Common myeloid progenitor, CD34-positive (primary cell): ENCODE measurements around the gene CRNKL1.
A peak's percentile ranks its signal among the peaks of the same experiment; 100 is the strongest.

Experiments
- CTCF ChIA-PET: fragments of 350-600 bp; sonication (Branson Sonifier 250); formaldehyde crosslinking; loops from one replicate; lab custom pipeline; 2021; ENCODE audit warnings: antibody characterized with exemption; lab: Charles Lee
- POLR2A ChIA-PET: fragments of 350-600 bp; sonication (Branson Sonifier 250); formaldehyde crosslinking; loops from one replicate; lab custom pipeline; 2021; ENCODE audit warnings: antibody characterized with exemption; lab: Charles Lee
- DNase-seq, 3 donors: peaks; one replicate each; pipeline versions ENCODE4 v3.0.0 to v3.0.0-alpha.2; 2013
- H3K27ac ChIP-seq, 2 experiments: 1 replicate in 1 of 2; 2 replicates in 1 of 2; pipeline ENCODE4 v1.7.0; 2013; ENCODE audit warnings: inconsistent platforms in 2 of 2, low read length in 2 of 2, mild to moderate bottlenecking in 2 of 2, low read depth in 1 of 2, moderate library complexity in 1 of 2; ENCODE audit not compliant: severe bottlenecking in 2 of 2, insufficient read depth in 1 of 2, poor library complexity in 1 of 2
- H3K27me3 ChIP-seq, 5 experiments: replicated peaks in 2 of 5; 1 replicate in 3 of 5; 2 replicates in 2 of 5; pipeline versions ENCODE4 v1.6.1 to v1.7.0; 2013; ENCODE audit warnings: low read length in 4 of 5, mild to moderate bottlenecking in 2 of 5, moderate library complexity in 2 of 5, inconsistent platforms in 1 of 5; ENCODE audit not compliant: insufficient read depth in 5 of 5, control insufficient read depth in 4 of 5
- H3K36me3 ChIP-seq, 4 experiments: 1 replicate in 2 of 4; 2 replicates in 2 of 4; pipeline versions ENCODE4 v1.6.1 to v1.7.0; 2013; ENCODE audit warnings: low read length in 3 of 4, control low read depth in 1 of 4, mild to moderate bottlenecking in 1 of 4; ENCODE audit not compliant: control insufficient read depth in 4 of 4, insufficient read depth in 4 of 4
- H3K4me1 ChIP-seq, 4 experiments: 1 replicate in 3 of 4; 2 replicates in 1 of 4; pipeline versions ENCODE4 v1.6.1 to v1.7.1; 2013; ENCODE audit warnings: low read length in 3 of 4, mild to moderate bottlenecking in 3 of 4, control low read depth in 1 of 4, inconsistent platforms in 1 of 4, moderate library complexity in 1 of 4; ENCODE audit not compliant: control insufficient read depth in 4 of 4, insufficient read depth in 4 of 4; ENCODE audit errors: control extremely low read depth in 1 of 4
- H3K4me3 ChIP-seq, 7 experiments: 1 replicate in 4 of 7; 2 replicates in 3 of 7; pipeline versions ENCODE4 v1.5.1 to v1.7.0; 2013; ENCODE audit warnings: mild to moderate bottlenecking in 7 of 7, low read length in 6 of 7, moderate library complexity in 6 of 7, inconsistent platforms in 2 of 7, low read depth in 2 of 7, control low read depth in 1 of 7; ENCODE audit not compliant: insufficient read depth in 4 of 7, control insufficient read depth in 1 of 7; ENCODE audit errors: extremely low read depth in 1 of 7
- H3K9me3 ChIP-seq, 5 experiments: 1 replicate in 4 of 5; 2 replicates in 1 of 5; pipeline versions ENCODE4 v1.6.1 to v1.7.1; 2013; ENCODE audit warnings: low read length in 4 of 5, mild to moderate bottlenecking in 2 of 5, inconsistent platforms in 1 of 5, low read depth in 1 of 5, moderate library complexity in 1 of 5; ENCODE audit not compliant: control insufficient read depth in 4 of 5, insufficient read depth in 2 of 5; ENCODE audit errors: control extremely low read depth in 1 of 5
- WGBS: methylation state at CpG from one replicate; pipeline ENCODE4 v1.1.5; 2013; ENCODE audit not compliant: insufficient coverage; 5-methylcytosine and 5-hydroxymethylcytosine counted together

The CRNKL1 gene

GRCh38 chr20:19996222-19996621, 56.0 kb downstream of the CRNKL1 start:
- Histone ChIP-seq H3K27me3 (no peaks in the 10 kb centered on the region), H3K4me1 (peaks cover 1 to 19% (median 10%) of the 10 kb centered on the region in 4 experiments), H3K9me3 (no peaks in the 10 kb centered on the region), H3K27ac (no peak overlapping the region), H3K36me3 (peaks cover 0 to 3% (median 0%) of the 10 kb centered on the region in 4 experiments), H3K4me3 (no peak overlapping the region)
- CTCF ChIA-PET: interaction anchor here (0.6 to 4.7 kb wide), 4 partner anchors 21 to 97 kb away, joined by 3 to 33 read pairs (median 4); partner anchors contain the start of genes CFAP61 and CRNKL1
- no peak for DNase-seq
- 96% methylated on average over 8 of the region's 8 CpGs for WGBS
- POLR2A ChIA-PET: no interaction called here

- CTCF ChIA-PET: interaction anchor here (0.6 to 3.3 kb wide), 14 partner anchors 9 to 1600 kb away, joined by 3 to 51 read pairs (median 6); no protein-coding TSS in a partner anchor
- peak; percentile 59 to 78 (median 74) for DNase-seq
- Histone ChIP-seq H3K4me3 (no peak overlapping the region), H3K27me3 (no peaks in the 10 kb centered on the region), H3K27ac (no peak overlapping the region), H3K9me3 (no peaks in the 10 kb centered on the region), H3K36me3 (peaks cover 0 to 3% (median 0%) of the 10 kb centered on the region in 4 experiments), H3K4me1 (peaks cover 1 to 16% (median 7%) of the 10 kb centered on the region in 4 experiments)
- POLR2A ChIA-PET: no interaction called here
- no CpG with 5 or more reads among the region's 5 CpGs for WGBS
Measured at GRCh38 chr20:19995220-19995863, 56.9 kb downstream of the CRNKL1 start.

- Histone ChIP-seq H3K4me1 (peaks cover 0 to 3% (median 0%) of the 10 kb centered on the region in 4 experiments), H3K27me3 (no peaks in the 10 kb centered on the region), H3K27ac (no peak overlapping the region), H3K36me3 (peaks cover 0 to 3% (median 0%) of the 10 kb centered on the region in 4 experiments), H3K9me3 (no peaks in the 10 kb centered on the region), H3K4me3 (no peak overlapping the region)
- DNase-seq: no peak
- ChIA-PET POLR2A (no interaction called here), CTCF (interaction anchor here (0.7 to 3.7 kb wide), 23 partner anchors 10 to 297 kb away, joined by 3 to 51 read pairs (median 5); no protein-coding TSS in a partner anchor)
- 99% methylated on average over 10 of the region's 12 CpGs for WGBS
Measured at GRCh38 chr20:19993958-19994669, 58.2 kb downstream of the CRNKL1 start.

GRCh38 chr20:19992996-19993908, 59.0 kb downstream of the CRNKL1 start:
- H3K27me3 ChIP-seq: no peaks in the 10 kb centered on the region
- no peaks in the 10 kb centered on the region for H3K9me3 ChIP-seq
- H3K4me3 ChIP-seq: no peak overlapping the region
- 96% methylated on average over 8 of the region's 14 CpGs for WGBS
- POLR2A ChIA-PET: no interaction called here
- CTCF ChIA-PET: interaction anchor here (0.7 to 3.7 kb wide), 19 partner anchors 11 to 208 kb away, joined by 3 to 51 read pairs (median 5); no protein-coding TSS in a partner anchor
- no peaks in the 10 kb centered on the region for H3K4me1 ChIP-seq
- peaks cover 0 to 3% (median 0%) of the 10 kb centered on the region in 4 experiments for H3K36me3 ChIP-seq
- DNase-seq: no peak
- H3K27ac ChIP-seq: no peak overlapping the region

- H3K4me1 ChIP-seq: no peaks in the 10 kb centered on the region
- H3K9me3 ChIP-seq: no peaks in the 10 kb centered on the region
- WGBS: 80% methylated on average over 1 of the region's 2 CpGs
- no peak overlapping the region for H3K27ac ChIP-seq
- H3K4me3 ChIP-seq: no peak overlapping the region
- no peaks in the 10 kb centered on the region for H3K27me3 ChIP-seq
- no peak for DNase-seq
- CTCF ChIA-PET: interaction anchor here (0.9 to 3.7 kb wide), 6 partner anchors 9 to 89 kb away, joined by 3 to 9 read pairs (median 4); no protein-coding TSS in a partner anchor
- no peaks in the 10 kb centered on the region for H3K36me3 ChIP-seq
- POLR2A ChIA-PET: no interaction called here
Measured at GRCh38 chr20:19991854-19992253, 60.4 kb downstream of the CRNKL1 start.

- DNase-seq: no peak
- Histone ChIP-seq H3K4me3 (no peak overlapping the region), H3K36me3 (no peaks in the 10 kb centered on the region), H3K9me3 (no peaks in the 10 kb centered on the region), H3K4me1 (no peaks in the 10 kb centered on the region), H3K27me3 (no peaks in the 10 kb centered on the region), H3K27ac (no peak overlapping the region)
- ChIA-PET POLR2A (no interaction called here), CTCF (interaction anchor here (0.8 to 3.7 kb wide), 6 partner anchors 9 to 174 kb away, joined by 3 to 9 read pairs (median 4); no protein-coding TSS in a partner anchor)
- no CpG with 5 or more reads among the region's 1 CpG for WGBS
Measured at GRCh38 chr20:19991308-19991707, 61.0 kb downstream of the CRNKL1 start.
